Adrenal gland (tissue), 12 donors: ENCODE data around the gene MYCBPAP. TPM values are rescaled to one million over a fixed set of nuclear protein-coding genes. Genes with fewer than 3 reads are reported as not detected.
A peak's percentile ranks its signal among the peaks of the same experiment; 100 is the strongest.

Experiments used
- DNase-seq, 7 donors: peaks; one replicate each; pipeline ENCODE4 v3.0.0-alpha.2; 2019 to 2020
- H3K27ac ChIP-seq, 5 donors: fragments of 200-600 bp; sonication (generic) in 4 of 5; 1 replicate in 3 of 5; 2 replicates in 2 of 5; pipeline versions ENCODE4 v1.5.1 to v1.8.0; 2016 to 2020; ENCODE audit warnings: mild to moderate bottlenecking in 1 of 5
- H3K27me3 ChIP-seq: fragments of 200-600 bp; 2 replicates; pipeline ENCODE4 v1.8.0; 2021
- H3K36me3 ChIP-seq, 2 donors: fragments of 200-600 bp; replicated peaks in 1 of 2; 1 replicate in 1 of 2; 2 replicates in 1 of 2; pipeline versions ENCODE4 v1.5.1 to v1.8.0; 2018 to 2022
- H3K4me1 ChIP-seq, 2 donors: fragments of 200-600 bp; replicated peaks in 1 of 2; 1 replicate in 1 of 2; 2 replicates in 1 of 2; pipeline versions ENCODE4 v1.5.1 to v1.8.0; 2018 to 2021
- H3K4me3 ChIP-seq, 4 donors: fragments of 200-600 bp; sonication (generic) in 3 of 4; one replicate each; pipeline ENCODE4 v1.5.1; 2016 to 2018
- H3K9me3 ChIP-seq, 3 donors: fragments of 200-600 bp; sonication (generic) in 1 of 3; replicated peaks in 1 of 3; 1 replicate in 2 of 3; 2 replicates in 1 of 3; pipeline versions ENCODE4 v1.5.1 to v1.8.0; 2016 to 2021
- POLR2A ChIP-seq, 2 donors: fragments of 450-650 bp; IDR thresholded peaks; one replicate each; pipeline ENCODE4 v1.6.1; 2017; ENCODE audit warnings: antibody characterized with exemption in 2 of 2, mild to moderate bottlenecking in 2 of 2, moderate library complexity in 1 of 2
- WGBS, 4 donors: extraction: QIAGEN DNeasy Blood & Tissue Kit in 2 of 4; methylation state at CpG; one replicate each; pipeline versions ENCODE4 v1.1.5 to v1.1.7; 2013 to 2017; 5-methylcytosine and 5-hydroxymethylcytosine counted together
- intact Hi-C, 2 donors: fragments of 100-400 bp; cut with DNase I; formaldehyde crosslinking; loops; one replicate each; pipeline versions ENCODE4 v1.14.1 to v1.15.0; 2022 to 2023
- polyA plus RNA-seq, 3 donors: library from polyadenylated mRNA; stranded (reverse); fragments of 200-250 nt in 2 of 3; fragments of 350-450 nt in 1 of 3; fragmentation: Illumina TruSeq in 1 of 3; extraction: RNeasy Lipid Tissue Mini Kit (QIAGEN cat#74804) in 1 of 3; gene quantifications; one replicate each; pipeline ENCODE4 v1.2.3, GENCODE V29; 2013 to 2014
- total RNA-seq, 9 donors: library from RNA; depleted of rRNA in 4 of 9; stranded (reverse); fragments of >200 nt in 4 of 9; fragments of 120-200 nt in 1 of 9; fragmentation: NEBNext Ultra II Directional in 1 of 9; extraction: Animal tissue kit (Norgen Biotek cat#: 25700) in 1 of 9; gene quantifications; one replicate each; pipeline versions ENCODE4 v1.1.0 to v1.2.4, GENCODE V29; 2013 to 2023
- TF ChIP-seq, protein P1 (sequence below), 6 experiments: fragments of 450-650 bp in 4 of 6; fragments of 200-600 bp in 2 of 6; sonication (generic) in 1 of 6; IDR thresholded peaks; 1 replicate in 5 of 6; 2 replicates in 1 of 6; pipeline versions ENCODE4 v1.5.1 to v1.8.0; 2016 to 2021; ENCODE audit warnings: antibody characterized with exemption in 6 of 6, mild to moderate bottlenecking in 2 of 6, moderate library complexity in 1 of 6
- donor health status: healthy with polysubstance abuse.
- donor health status: Bipolar disorder and iron deficiency.
- donor health status: DM: yes; HTN: yes; CAD: no.
- donor health status: DM: no; HTN: no; CAD: no.
- donor health status: DM: no; HTN: no; CAD: no.
- donor health status: DM: yes; HTN: yes; CAD: no.

The MYCBPAP gene
- total and polyA plus RNA-seq, 12 donors: 0.12 to 8.9 (median 2.3) TPM; not detected in 1

DNA sequence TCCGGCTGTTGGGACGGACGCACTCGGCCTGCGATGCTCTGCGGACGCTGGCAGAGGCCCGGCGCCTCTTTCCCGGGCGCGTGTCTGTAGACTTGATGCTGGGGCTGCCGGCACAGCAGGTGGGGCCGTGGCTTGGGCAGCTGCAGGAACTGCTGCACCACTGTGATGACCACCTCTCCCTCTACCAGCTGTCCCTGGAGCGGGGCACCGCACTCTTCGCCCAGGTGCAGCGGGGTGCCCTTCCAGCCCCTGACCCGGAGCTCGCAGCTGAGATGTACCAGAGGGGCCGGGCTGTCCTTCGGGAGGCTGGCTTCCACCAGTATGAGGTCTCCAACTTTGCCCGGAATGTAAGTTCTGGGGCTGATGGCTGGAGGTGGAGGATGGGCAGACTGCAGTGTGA lies 26.1 kb upstream of the MYCBPAP start:
- H3K4me1 ChIP-seq: peaks cover 16 to 21% of the 10 kb centered on the region in 2 donors
- DNase-seq: no peak
- H3K9me3 ChIP-seq: no peaks in the 10 kb centered on the region
- WGBS, 4 donors: 65 to 85% (median 82%) methylated on average over 9 to 23 of the region's 23 CpGs
- no peak for TF ChIP-seq POLR2A (IDR thresholded peaks at IDR 0.05)
- TF ChIP-seq, protein P1, sequence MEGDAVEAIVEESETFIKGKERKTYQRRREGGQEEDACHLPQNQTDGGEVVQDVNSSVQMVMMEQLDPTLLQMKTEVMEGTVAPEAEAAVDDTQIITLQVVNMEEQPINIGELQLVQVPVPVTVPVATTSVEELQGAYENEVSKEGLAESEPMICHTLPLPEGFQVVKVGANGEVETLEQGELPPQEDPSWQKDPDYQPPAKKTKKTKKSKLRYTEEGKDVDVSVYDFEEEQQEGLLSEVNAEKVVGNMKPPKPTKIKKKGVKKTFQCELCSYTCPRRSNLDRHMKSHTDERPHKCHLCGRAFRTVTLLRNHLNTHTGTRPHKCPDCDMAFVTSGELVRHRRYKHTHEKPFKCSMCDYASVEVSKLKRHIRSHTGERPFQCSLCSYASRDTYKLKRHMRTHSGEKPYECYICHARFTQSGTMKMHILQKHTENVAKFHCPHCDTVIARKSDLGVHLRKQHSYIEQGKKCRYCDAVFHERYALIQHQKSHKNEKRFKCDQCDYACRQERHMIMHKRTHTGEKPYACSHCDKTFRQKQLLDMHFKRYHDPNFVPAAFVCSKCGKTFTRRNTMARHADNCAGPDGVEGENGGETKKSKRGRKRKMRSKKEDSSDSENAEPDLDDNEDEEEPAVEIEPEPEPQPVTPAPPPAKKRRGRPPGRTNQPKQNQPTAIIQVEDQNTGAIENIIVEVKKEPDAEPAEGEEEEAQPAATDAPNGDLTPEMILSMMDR (IDR thresholded peaks at IDR 0.05): no peak
- H3K27ac ChIP-seq: peak overlapping the region in 3 of 5 donors; percentile 77 to 87 (median 83)
- H3K27me3 ChIP-seq: no peaks in the 10 kb centered on the region
- intact Hi-C loops: loop anchor here (5.0 to 10.0 kb wide), 3 partner anchors 60 to 213 kb away; no protein-coding TSS in a partner anchor
- H3K4me3 ChIP-seq: no peak overlapping the region
- H3K36me3 ChIP-seq: peaks cover 0 to 32% of the 10 kb centered on the region in 2 donors

DNA sequence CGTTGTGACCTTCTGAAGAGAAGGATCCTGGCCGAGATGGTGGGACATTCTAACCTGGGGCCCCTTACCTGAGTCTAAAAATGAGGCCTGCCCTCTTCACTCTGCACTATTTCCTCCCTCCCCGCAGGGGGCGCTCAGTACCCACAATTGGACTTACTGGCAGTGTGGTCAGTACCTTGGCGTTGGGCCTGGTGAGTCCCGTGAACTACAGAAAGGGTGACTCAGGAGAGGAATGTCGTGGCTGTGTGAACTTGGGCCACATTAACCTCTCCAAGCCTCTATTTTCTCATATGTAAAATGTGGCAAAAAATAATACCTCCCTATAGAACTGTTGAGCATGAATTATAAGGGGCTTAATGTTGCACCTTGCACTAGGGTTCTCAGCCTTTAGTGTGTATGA lies 25.7 kb upstream of the MYCBPAP start:
- Histone ChIP-seq H3K36me3 (peaks cover 0 to 32% of the 10 kb centered on the region in 2 donors), H3K4me3 (no peak overlapping the region), H3K27me3 (no peaks in the 10 kb centered on the region), H3K4me1 (peaks cover 16 to 21% of the 10 kb centered on the region in 2 donors), H3K27ac (peak overlapping the region in 4 of 5 donors; percentile 9 to 87 (median 80)), H3K9me3 (no peaks in the 10 kb centered on the region)
- 0 to 12% (median 8%) methylated on average over 3 to 7 of the region's 7 CpGs for WGBS, 4 donors
- intact Hi-C loops: loop anchor here (5.0 to 10.0 kb wide), 3 partner anchors 60 to 212 kb away; no protein-coding TSS in a partner anchor
- TF ChIP-seq, protein P1 (IDR thresholded peaks at IDR 0.05): peak; percentile 86 to 98 (median 95)
- TF ChIP-seq POLR2A (IDR thresholded peaks at IDR 0.05): no peak
- DNase-seq: peak; percentile 96 to 99 (median 99)

DNA sequence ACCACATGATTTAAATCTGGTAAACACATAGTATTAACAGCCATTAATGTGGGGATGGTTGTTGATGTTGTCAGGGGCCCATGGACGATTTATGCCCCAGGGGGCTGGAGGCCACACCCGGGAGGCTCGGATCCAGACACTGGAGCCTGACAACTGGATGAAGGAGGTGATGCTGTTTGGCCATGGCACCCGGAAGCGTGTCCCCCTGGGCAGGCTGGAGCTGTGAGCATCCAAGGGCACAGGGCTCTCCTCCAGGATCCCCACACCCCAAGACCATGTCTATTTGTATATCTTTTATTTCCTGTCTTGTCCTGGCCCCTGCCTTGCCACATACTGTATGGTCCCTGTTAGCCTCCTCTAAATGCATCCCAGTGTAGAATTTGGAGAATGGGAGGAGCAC lies 25.0 kb upstream of the MYCBPAP start:
- intact Hi-C loops: loop anchor here (5.0 to 10.0 kb wide), 3 partner anchors 59 to 212 kb away; no protein-coding TSS in a partner anchor
- WGBS, 4 donors: 58 to 71% (median 65%) methylated on average over 2 to 5 of the region's 5 CpGs
- Histone ChIP-seq H3K4me1 (peaks cover 11 to 22% of the 10 kb centered on the region in 2 donors), H3K27me3 (no peaks in the 10 kb centered on the region), H3K27ac (peak overlapping the region in 3 of 5 donors; percentile 21 to 83 (median 77)), H3K9me3 (no peaks in the 10 kb centered on the region), H3K36me3 (peaks cover 0 to 32% of the 10 kb centered on the region in 2 donors), H3K4me3 (no peak overlapping the region)
- TF ChIP-seq, protein P1 (IDR thresholded peaks at IDR 0.05): no peak
- no peak for TF ChIP-seq POLR2A (IDR thresholded peaks at IDR 0.05)
- DNase-seq: peak in 1 of 7 donors; percentile 26

DNA sequence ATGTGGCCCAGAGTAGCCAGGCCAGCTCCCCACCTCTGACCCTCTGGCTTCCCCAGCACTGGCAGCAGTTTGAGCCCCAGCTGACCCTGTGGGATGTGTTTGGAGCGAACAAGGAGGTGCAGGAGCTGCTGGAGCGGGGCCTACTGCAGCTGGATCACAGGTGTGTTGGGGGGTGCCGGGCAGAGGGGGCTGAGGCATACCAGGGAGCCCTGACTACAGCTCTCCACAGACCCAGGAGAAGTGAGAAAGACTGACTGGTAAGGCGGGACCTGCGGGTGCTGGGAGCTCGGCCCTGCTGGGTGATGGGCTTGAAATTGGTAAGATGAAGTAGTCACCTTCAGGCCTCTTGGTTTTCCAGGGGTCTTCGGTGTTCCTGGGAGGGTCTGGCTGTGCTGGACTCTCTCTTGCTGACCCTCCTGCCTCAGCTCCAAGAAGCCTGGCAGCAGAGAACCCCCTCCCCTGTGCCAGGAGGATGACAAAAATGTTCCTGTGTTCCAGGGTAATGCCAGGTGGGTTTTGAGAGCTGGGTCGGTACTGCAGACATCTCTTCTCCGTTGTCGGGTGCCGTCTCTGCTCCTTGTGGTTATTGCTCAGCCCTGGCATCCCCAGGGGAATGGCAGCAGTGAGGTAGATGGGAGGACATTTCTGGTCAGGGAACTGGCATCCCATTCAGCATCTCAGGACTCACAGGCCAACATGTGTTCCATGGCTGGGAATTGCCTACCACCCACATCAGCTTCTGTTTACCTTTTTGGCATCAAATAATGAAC lies 23.7 kb upstream of the MYCBPAP start:
- 92 to 97% (median 95%) methylated on average over 10 to 11 of the region's 11 CpGs for WGBS, 4 donors
- peaks cover 0 to 32% of the 10 kb centered on the region in 2 donors for H3K36me3 ChIP-seq
- DNase-seq: no peak
- H3K4me1 ChIP-seq: peaks cover 7 to 18% of the 10 kb centered on the region in 2 donors
- peak overlapping the region in 2 of 5 donors; percentile 21 to 77 for H3K27ac ChIP-seq
- intact Hi-C loops: loop anchor here (5.0 to 10.0 kb wide), 4 partner anchors 58 to 210 kb away; no protein-coding TSS in a partner anchor
- no peak for TF ChIP-seq POLR2A (IDR thresholded peaks at IDR 0.05)
- TF ChIP-seq, protein P1 (IDR thresholded peaks at IDR 0.05): no peak
- no peaks in the 10 kb centered on the region for H3K9me3 ChIP-seq
- no peak overlapping the region for H3K4me3 ChIP-seq
- no peaks in the 10 kb centered on the region for H3K27me3 ChIP-seq
